Mucosa of stomach (tissue), 1 donor: ENCODE results near the gene AKAP6.
"Not testable (repeated sequence)": the region's sequence is repeated elsewhere in the genome, so short reads cannot be mapped to it uniquely, and the experiment has no call there.

Source experiments
- H3K27me3 ChIP-seq: one replicate; pipeline ENCODE4 v1.7.0; 2013; ENCODE audit warnings: mild to moderate bottlenecking, low read length; ENCODE audit not compliant: control insufficient read depth, insufficient read depth
- H3K36me3 ChIP-seq: one replicate; pipeline ENCODE4 v1.7.0; 2013; ENCODE audit warnings: low read length; ENCODE audit not compliant: control insufficient read depth, insufficient read depth
- H3K4me1 ChIP-seq: one replicate; pipeline ENCODE4 v1.7.0; 2013; ENCODE audit warnings: mild to moderate bottlenecking, low read length; ENCODE audit not compliant: control insufficient read depth, insufficient read depth
- H3K4me3 ChIP-seq: one replicate; pipeline ENCODE4 v1.7.0; 2013; ENCODE audit warnings: low read length
- H3K9ac ChIP-seq: one replicate; pipeline ENCODE4 v1.7.0; 2013; ENCODE audit warnings: mild to moderate bottlenecking, low read length, moderate library complexity
- H3K9me3 ChIP-seq: one replicate; pipeline ENCODE4 v1.7.0; 2013; ENCODE audit warnings: mild to moderate bottlenecking, low read length, moderate library complexity; ENCODE audit not compliant: control insufficient read depth
- donor health status: Pancreatic carcinoma.

Gene AKAP6

DNA sequence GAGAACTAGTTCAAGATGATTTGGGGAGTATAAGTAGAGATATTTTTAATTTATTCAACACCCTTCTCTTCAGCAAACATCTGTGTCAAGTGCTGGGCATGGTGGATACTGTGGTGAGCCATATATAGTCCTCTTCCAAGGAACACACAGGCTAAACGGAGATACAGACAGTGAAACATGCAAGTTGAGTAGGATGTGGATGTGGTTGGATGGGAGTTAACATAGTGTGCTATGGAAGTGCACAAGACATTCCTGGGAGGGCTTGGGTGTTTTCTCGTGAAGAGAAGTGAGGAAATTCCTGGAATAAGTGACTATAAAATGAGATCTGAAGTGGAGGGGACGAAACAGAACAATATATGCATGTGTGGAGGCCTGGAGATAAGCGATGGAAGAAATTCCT is 428.5 kb downstream of the AKAP6 start:
- H3K36me3 ChIP-seq = no peaks in the 10 kb centered on the region
- no peak overlapping the region for H3K9ac ChIP-seq
- H3K4me1 ChIP-seq = no peaks in the 10 kb centered on the region
- no peaks in the 10 kb centered on the region for H3K9me3 ChIP-seq
- no peaks in the 10 kb centered on the region for H3K27me3 ChIP-seq
- no peak overlapping the region for H3K4me3 ChIP-seq

GRCh38 chr14:32761381-32761968 is 432.4 kb downstream of the AKAP6 start:
- H3K27me3 ChIP-seq = no peaks in the 10 kb centered on the region
- H3K4me1 ChIP-seq = no peaks in the 10 kb centered on the region
- H3K9ac ChIP-seq = no peak overlapping the region
- H3K4me3 ChIP-seq = no peak overlapping the region
- no peaks in the 10 kb centered on the region for H3K9me3 ChIP-seq
- H3K36me3 ChIP-seq = no peaks in the 10 kb centered on the region

DNA sequence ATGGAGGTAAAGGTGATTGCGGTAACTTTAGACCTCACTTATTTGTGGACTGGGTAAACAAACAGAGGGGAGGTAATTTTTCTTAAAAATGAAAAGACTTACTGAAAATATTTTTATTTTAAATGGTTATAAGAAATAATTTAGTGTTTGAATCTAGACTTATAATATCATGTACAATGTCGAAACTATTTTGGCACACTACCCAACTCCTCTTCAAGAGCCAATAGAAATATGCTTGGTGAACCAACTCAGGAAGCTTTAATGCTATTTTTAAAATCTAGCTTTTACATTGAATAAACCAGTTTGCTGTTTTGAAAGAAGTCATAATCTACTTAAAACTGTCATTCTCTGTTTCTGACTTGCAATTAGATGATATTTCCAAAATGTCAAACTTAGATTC is 433.8 kb downstream of the AKAP6 start:
- Histone ChIP-seq H3K4me1 (no peaks in the 10 kb centered on the region), H3K36me3 (no peaks in the 10 kb centered on the region), H3K9ac (no peak overlapping the region), H3K4me3 (no peak overlapping the region), H3K9me3 (no peaks in the 10 kb centered on the region), H3K27me3 (no peaks in the 10 kb centered on the region)

- Histone ChIP-seq H3K4me3 (no peak overlapping the region), H3K4me1 (no peaks in the 10 kb centered on the region), H3K9me3 (no peaks in the 10 kb centered on the region), H3K36me3 (no peaks in the 10 kb centered on the region), H3K9ac (no peak overlapping the region), H3K27me3 (no peaks in the 10 kb centered on the region)
Measured at GRCh38 chr14:32763673-32764072, 434.6 kb downstream of the AKAP6 start.

- Histone ChIP-seq H3K9me3 (no peaks in the 10 kb centered on the region), H3K36me3 (no peaks in the 10 kb centered on the region), H3K9ac (no peak overlapping the region), H3K27me3 (no peaks in the 10 kb centered on the region), H3K4me3 (no peak overlapping the region), H3K4me1 (no peaks in the 10 kb centered on the region)
Measured at GRCh38 chr14:32764131-32764530, 435.0 kb downstream of the AKAP6 start.

DNA sequence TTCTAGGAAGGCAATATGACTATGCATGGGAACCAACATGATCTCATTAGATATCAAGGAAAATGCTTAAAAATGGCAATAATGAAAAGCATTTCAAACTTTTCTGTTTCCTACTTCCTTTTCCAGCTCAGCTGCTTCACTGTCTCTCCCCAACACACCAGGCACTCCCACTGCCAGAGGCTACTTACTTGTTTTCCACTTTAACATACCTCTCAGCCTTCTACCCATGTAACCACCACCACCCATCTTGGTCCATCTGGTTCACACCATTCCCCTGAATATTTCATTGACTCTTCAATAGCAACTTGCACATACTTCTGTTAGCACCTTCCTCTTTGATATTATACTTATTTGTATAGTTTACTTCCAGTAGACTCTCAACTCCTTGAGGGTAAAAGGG is 441.3 kb downstream of the AKAP6 start:
- Histone ChIP-seq H3K9me3 (no peaks in the 10 kb centered on the region), H3K4me1 (no peaks in the 10 kb centered on the region), H3K27me3 (no peaks in the 10 kb centered on the region), H3K9ac (no peak overlapping the region), H3K36me3 (no peaks in the 10 kb centered on the region), H3K4me3 (no peak overlapping the region)

DNA sequence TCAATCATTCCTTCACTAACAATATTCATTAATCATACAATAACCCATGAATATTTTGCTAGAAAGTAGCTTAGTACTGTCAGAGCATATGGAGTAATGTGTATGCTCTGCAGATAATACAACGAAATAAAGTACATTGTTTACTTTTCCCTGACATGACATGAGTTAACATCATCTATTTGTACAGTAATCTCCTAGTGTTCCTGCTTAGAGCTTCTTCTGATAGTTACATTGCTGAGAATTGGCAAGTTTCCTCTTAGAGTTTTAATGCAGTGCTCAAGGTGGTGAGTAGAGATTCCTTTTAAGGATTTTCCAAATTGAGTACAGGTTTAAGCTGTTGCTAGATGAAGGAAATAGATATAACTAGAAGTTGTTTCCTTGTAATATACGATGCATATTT is 445.1 kb downstream of the AKAP6 start:
- no peaks in the 10 kb centered on the region for H3K4me1 ChIP-seq
- H3K9me3 ChIP-seq = no peaks in the 10 kb centered on the region
- no peaks in the 10 kb centered on the region for H3K36me3 ChIP-seq
- H3K27me3 ChIP-seq = no peaks in the 10 kb centered on the region
- no peak overlapping the region for H3K9ac ChIP-seq
- H3K4me3 ChIP-seq = no peak overlapping the region

DNA sequence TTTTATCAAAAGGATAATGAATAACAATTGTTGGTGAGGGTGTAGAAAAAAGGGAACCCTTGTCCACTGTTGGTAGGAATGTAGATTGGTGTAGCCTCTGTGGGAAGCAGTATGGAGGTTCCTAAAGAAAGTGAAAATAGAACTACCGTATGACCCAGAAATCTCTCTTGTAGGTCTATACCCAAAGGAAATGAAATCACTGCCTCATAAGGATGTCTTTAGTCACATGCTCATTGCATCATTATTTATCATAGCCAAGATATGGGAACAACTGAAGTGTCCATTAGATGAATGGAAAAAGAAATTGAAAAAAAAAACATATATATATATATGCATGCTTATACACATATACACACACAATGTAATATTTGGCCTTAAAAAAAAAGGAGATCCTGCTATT is 450.7 kb downstream of the AKAP6 start:
- no peaks in the 10 kb centered on the region for H3K4me1 ChIP-seq
- no peaks in the 10 kb centered on the region for H3K36me3 ChIP-seq
- no peak overlapping the region for H3K4me3 ChIP-seq
- H3K27me3 ChIP-seq = no peaks in the 10 kb centered on the region
- no peak overlapping the region for H3K9ac ChIP-seq
- H3K9me3 ChIP-seq = no peaks in the 10 kb centered on the region

DNA sequence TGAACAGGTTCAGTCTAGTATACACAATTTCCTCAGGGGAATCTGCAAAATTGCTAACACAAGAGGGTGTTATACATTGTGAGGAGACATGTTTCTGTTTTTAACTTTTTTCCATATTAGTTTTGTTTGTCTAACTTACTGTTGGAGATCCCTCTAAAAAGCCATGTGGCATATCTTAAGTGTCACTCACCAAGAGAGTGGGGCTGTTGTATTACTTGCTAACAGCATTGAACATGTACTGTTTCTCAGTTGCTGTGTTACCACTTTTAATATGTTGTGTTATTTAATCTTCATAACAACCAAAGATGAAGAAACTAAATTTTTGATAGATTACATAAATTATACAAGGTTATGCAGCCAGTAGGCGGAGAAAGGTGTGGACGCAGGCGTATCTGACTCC is 455.3 kb downstream of the AKAP6 start:
- H3K4me1 ChIP-seq = no peaks in the 10 kb centered on the region
- H3K27me3 ChIP-seq = no peaks in the 10 kb centered on the region
- no peaks in the 10 kb centered on the region for H3K36me3 ChIP-seq
- H3K9me3 ChIP-seq = no peaks in the 10 kb centered on the region
- no peak overlapping the region for H3K9ac ChIP-seq
- no peak overlapping the region for H3K4me3 ChIP-seq

DNA sequence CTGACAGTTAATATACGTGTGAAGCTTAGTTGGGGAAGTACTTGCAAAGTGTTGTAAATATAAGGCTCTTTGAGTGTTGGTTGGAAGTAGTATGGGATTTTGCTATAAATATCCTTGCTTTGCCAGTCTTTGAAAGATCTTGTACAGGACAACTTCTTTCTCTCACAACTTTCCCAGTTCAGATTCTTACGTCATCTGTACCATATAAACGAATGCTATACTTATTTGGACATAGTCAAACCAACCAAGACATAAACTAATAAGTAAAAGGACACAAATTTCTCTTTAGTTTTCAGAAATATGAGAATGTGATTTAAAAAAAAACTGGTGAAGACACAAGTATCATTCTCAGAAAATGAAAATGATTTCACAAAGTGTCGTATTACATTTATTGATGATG is 456.5 kb downstream of the AKAP6 start:
- Histone ChIP-seq H3K4me3 (no peak overlapping the region), H3K4me1 (no peaks in the 10 kb centered on the region), H3K9me3 (no peaks in the 10 kb centered on the region), H3K9ac (no peak overlapping the region), H3K36me3 (no peaks in the 10 kb centered on the region), H3K27me3 (no peaks in the 10 kb centered on the region)

GRCh38 chr14:32786886-32787285 is 457.8 kb downstream of the AKAP6 start:
- no peaks in the 10 kb centered on the region for H3K4me1 ChIP-seq
- H3K27me3 ChIP-seq = no peaks in the 10 kb centered on the region
- H3K9me3 ChIP-seq = no peaks in the 10 kb centered on the region
- no peaks in the 10 kb centered on the region for H3K36me3 ChIP-seq
- no peak overlapping the region for H3K9ac ChIP-seq
- no peak overlapping the region for H3K4me3 ChIP-seq

GRCh38 chr14:32793033-32793432 is 463.9 kb downstream of the AKAP6 start:
- H3K9ac ChIP-seq, H3K4me1 ChIP-seq, H3K4me3 ChIP-seq, H3K36me3 ChIP-seq, H3K9me3 ChIP-seq, H3K27me3 ChIP-seq: not testable (repeated sequence)

GRCh38 chr14:32800320-32800719 is 471.2 kb downstream of the AKAP6 start:
- no peaks in the 10 kb centered on the region for H3K36me3 ChIP-seq
- no peaks in the 10 kb centered on the region for H3K27me3 ChIP-seq
- H3K9ac ChIP-seq = no peak overlapping the region
- no peak overlapping the region for H3K4me3 ChIP-seq
- no peaks in the 10 kb centered on the region for H3K4me1 ChIP-seq
- no peaks in the 10 kb centered on the region for H3K9me3 ChIP-seq
